ENCODE data around the gene DOCK2.
"Not testable (repeated sequence)": the region's sequence is repeated elsewhere in the genome, so short reads cannot be mapped to it uniquely, and the experiment has no call there.

DOCK2 gene

DNA sequence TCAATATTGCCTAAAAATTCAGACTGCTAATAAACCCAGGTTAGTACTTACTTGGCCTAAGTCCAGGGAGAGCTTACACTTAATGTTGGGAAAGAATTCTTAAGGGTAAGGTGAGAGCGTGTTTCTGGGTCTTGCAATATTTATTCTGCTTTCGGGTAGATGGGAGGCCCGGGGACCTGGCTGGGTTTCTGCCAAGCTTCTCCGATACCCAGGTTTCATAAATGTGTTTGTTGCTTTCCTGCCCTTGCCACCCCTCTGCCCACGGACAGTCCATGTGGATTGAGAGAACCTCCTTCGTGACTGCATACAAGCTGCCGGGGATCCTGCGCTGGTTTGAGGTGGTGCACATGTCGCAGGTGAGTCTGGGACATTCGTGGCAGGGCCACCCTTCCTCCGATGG lies 420.2 kb downstream of the DOCK2 start:
- no peak for DNase-seq (ENCODE audit: low spot score)

DNA sequence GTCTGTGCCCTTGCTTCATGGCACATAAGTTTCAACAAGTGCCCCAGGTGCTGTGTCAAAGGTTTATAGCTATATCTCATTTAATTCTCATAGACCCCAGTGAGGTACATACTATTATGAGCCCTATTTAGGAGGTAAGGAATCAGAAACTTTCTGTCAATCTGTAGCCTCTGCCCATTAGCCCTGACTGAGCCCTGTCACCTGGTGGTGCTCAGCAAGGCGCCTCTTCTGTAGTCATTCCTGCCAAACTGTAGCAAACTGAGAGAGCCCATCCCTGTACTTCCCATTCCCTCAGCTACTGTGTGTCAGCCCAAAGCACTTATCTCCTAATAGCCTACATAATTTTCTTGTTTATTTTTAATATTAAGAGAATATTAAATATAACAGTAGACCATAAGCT lies 422.1 kb downstream of the DOCK2 start:
- no peak for DNase-seq (ENCODE audit: low spot score)

DNA sequence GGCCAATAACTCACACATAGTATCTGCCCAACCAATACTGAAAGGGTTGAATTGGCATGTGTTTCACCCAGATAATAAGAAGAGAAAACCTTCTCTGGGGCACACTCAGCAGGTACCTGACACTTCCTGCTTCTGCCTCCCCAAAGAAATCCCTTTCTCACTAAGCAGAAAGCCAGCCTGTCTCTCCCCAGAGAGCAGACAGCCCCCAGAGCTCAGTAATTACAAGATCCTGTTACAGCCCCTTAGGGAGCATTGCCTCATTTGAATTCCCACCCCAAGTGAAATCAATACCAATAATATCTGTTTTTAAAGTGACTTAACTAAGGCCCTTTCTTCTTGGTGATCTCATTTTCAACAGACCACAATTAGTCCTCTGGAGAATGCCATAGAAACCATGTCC lies 430.1 kb downstream of the DOCK2 start:
- no peak for DNase-seq (ENCODE audit: low spot score)

DNA sequence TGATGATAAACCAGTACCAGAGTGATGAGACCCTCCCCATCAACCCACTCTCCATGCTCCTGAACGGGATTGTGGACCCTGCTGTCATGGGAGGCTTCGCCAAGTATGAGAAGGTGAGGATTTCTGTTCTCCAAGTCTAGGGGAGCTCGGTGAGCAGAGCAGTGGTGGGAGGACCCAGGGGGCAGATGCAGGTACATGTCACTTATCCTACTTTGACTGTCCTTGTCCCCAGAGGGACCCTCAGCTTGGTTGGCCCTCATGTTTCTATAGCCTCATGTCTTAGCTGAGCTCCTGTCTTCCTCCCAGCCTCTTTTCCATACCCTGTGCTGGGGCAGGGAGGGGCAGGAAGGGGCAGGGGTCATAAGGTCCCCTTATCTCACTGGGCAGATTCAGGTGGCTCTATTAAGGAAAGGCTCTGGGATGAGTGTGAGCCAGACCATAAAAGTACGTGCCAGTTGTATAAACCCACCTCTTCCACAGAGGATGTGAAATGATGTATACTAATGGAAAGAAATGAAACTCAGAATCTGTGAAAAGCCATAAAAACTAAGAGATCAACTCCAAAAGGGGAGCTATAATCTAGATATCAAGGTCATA lies 430.6 kb downstream of the DOCK2 start:
- DNase-seq (ENCODE audit: low spot score), result no peak

DNA sequence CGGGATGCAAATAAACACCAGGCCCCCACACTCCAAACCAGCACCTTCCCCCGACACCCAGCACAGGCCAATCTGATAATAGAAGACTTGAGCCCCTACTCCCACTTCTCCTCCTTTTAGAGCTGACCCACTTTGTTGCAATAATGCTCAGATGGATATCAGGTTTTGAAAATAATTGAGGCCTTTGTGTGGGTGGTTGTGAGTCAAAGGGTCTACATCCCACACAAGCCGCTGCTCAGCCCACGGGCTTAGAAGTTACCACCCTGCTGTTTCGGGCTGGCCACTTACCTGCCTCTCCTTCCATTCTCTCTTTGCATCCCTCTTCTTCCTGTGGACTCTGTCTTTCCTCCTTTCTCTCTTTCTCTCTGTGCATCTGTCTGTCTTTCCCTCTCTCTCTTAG lies 432.4 kb downstream of the DOCK2 start:
- no peak for DNase-seq (ENCODE audit: low spot score)

DNA sequence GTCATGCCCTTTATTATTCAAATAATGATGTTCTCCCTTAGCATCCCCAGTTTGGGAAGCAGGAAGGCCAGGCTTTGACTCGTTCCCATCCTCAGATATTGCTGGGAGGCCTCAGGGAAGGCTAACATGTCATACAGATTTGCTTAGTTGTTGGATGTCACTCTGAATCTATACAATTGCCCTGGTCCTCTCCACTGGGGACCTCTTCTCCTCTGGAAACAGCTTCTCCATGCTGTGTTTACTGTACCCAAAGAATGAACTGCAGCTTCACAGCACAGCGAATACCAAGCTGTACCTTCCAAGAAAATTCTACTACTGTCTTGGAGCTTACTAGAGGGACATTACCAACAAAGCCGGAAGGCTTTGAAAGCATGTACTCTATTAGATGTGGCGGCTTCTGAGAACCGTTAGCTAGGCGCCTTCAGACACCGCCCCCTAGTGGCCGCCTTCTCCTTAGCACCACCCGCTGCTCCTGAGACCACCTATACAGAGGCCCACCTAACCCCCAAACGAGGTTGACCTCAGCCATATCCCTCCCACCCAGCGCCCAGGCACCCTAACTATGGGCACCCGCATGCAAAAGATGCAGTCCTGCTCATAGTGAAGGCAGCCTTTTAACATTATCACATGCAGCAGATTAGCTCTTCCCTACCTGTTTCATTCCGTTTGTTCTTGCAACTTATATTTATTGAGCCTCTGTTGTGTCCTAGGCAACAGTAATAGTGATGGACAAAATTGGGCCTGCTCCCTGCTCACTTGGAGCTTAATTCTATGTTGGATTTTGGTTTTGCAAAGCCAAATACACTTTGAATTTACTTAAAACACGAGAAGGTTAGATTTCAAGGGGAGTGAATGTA lies 433.7 kb downstream of the DOCK2 start:
- peak; percentile 51 for DNase-seq (ENCODE audit: low spot score)

DNA sequence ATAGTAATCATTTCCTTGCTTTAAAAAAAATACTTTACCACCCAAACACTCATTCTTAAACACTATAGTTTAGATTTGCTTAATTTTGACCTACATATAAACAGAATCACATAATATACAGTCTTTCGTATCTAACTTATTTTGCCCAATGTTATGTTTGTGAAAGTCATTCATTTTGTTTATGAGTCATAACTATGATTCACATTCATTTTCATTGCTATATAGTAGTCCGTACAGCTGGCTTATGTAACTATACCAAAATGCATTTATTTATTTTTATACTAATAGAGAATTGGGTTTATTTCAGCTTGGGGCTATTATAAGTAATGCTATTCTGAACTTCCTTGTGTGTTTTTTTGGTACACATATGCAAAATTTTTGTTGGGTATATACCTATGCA lies 434.7 kb downstream of the DOCK2 start:
- DNase-seq (ENCODE audit: low spot score), result no peak

DNA sequence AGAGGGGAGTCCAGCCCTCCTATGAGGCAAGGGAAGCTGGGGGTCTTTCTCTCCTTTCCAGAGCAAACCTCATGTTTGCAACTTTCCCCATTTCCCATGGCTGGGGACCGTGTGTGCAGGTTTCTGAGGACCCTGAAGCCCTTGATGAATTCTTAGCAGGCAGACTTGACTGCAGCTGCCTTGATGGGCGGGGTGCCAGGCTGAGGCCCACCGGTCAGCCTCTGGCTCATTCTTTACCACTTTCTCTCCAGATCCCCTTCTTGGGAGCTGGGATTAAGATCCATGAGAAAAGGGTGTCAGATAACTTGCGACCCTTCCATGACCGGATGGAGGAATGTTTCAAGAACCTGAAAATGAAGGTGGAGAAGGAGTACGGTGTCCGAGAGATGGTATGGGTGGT lies 438.6 kb downstream of the DOCK2 start:
- DNase-seq (ENCODE audit: low spot score), result no peak

DNA sequence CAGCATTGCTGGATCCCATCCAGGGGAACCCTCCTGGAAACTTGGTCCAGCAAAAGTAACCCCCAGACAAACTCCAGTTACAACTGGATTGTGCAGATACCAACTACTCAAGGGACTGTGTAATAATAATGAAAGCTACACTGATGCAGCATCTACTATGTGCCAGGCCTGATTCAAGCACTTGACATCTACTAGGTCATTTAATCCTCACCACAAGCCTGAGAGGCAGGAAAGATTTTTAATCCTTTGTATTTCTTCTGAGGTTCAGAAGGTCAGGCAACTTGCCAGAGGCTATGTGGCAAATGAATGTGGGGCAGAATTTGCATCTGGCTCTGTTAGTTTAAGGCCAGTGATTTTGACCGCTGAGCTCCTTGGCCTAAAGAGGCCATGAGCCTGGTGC lies 439.1 kb downstream of the DOCK2 start:
- no peak for DNase-seq (ENCODE audit: low spot score)

DNA sequence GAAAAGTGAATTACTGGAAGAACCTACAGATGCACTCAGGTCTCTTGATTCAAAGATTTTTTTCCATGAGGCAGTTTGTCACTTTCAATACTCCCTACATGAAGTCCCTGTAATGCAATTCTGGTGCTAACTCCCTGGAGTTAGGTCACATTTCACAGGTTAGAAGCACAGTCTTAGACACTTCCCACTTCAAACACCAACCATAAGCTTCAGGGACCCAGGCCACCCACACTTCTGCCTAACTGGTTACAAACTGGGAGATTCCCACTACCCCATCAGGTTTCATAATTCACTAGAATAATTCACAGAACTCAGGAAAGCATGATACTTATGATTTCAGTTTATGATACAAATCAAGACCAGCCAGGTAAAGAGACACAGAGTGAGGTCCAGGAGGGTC lies 439.7 kb downstream of the DOCK2 start:
- DNase-seq (ENCODE audit: low spot score), result no peak

DNA sequence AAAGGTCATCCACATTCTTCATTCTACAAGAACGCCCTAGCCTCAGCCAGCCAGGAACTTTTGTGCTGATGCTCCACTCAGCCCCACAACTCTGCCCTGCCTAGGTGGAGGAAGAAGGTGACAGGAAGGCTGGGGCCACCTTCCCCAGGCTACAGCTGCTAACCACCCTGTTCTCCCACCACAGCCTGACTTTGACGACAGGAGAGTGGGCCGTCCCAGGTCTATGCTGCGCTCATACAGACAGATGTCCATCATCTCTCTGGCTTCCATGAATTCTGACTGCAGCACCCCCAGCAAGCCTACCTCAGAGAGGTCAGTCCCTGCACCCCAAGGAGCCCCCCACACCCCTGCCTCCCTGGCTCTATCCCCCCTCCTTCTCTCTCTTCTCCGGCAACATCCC lies 440.5 kb downstream of the DOCK2 start:
- no peak for DNase-seq (ENCODE audit: low spot score)

DNA sequence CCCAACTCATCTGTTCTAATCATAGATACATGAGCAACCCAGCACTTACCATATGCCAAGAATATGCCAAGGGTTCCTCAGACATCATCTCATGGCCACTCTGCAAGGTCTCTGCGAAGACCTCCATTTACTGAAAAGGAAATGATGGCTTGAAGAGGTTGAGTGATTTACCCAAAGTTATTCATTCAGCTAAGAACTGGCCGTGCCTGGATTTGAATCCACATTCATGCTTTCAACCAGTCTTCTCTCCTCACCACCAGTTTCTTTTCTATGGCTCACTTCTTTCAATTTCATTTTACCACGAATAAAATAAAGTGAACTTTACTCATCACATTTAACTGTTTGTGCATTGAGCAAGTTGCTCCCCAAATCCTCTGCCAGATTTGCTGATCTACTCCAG lies 441.4 kb downstream of the DOCK2 start:
- no peak for DNase-seq (ENCODE audit: low spot score)

DNA sequence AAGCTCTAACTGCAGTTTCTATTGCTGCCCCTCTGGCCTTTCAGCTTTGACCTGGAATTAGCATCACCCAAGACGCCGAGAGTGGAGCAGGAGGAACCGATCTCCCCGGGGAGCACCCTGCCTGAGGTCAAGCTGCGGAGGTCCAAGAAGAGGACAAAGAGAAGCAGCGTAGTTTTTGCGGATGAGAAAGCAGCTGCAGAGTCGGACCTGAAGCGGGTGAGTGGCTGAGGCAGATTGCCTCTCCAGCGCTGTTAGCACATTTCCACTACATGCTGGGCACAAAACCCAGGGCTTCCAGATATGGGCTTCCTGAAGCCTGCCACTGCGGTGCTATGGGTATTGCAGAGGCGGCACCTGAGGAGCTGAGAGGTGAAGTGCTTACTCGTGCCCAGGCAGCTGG lies 441.9 kb downstream of the DOCK2 start:
- DNase-seq (ENCODE audit: low spot score), result no peak

DNA sequence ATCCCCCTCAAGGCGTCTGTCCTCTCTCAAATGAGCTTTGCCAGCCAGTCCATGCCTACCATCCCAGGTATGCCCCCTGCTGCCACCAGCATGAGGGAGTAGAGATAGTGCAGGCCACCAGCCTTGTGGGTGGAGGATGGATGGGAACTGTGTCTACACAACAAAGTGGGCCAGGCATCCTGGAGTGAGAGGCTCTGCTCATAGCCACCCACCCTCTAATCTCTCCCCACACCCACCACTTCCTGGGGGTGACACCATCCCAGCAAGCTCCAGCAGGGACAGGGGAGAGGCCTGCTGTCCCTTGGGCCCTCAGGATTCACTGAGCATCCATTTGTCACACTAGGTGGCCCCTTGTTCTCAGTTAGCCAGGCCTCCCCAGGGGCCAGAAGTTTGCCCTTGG lies 443.1 kb downstream of the DOCK2 start:
- DNase-seq (ENCODE audit: low spot score), result no peak

DNA sequence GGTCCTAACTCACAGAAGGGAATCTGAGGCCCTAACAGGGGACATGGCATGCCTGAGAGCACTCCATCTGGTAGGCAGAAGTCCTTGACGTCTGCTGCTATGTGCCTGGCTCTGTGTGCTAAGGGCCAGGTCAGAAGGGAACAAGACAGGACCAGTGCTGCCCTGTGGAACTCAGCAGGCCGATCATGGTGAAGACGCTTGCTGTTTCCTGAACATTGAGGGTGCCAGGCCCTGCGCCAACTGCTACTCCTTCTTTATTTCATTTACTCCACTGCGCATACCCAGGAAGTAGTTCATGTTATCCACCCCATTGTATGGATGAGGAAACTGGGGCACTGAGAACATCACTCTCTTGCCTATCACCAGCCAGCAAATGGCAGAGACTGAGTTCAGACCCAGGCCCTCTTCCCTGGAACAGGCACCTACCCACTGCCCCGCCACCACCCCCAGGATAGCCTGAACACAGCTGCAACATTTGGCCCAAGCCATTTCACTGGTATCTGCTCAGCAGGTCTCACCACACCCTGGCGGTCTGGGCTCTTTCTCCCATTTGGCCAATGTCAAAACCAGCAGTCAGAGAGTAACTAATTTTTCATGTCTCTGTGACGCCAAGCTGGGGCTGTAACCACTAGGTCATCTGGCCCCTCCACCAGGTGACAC lies 443.8 kb downstream of the DOCK2 start:
- no peak for DNase-seq (ENCODE audit: low spot score)

DNA sequence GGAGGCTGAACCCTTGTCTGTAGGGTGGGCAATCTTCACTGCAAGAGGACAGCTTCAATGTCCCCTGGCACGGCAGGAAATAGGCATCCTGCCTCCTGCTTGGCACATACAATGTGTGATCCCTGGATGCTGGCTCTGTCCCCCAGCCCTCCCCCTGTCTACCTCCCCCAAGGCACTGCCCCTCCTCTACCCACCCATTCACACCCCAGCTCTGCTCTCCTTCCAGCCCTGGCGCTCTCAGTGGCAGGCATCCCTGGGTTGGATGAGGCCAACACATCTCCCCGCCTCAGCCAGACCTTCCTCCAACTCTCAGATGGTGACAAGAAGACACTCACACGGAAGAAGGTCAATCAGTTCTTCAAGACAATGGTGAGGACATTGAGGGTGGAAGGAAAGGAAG lies 444.5 kb downstream of the DOCK2 start:
- no peak for DNase-seq (ENCODE audit: low spot score)

DNA sequence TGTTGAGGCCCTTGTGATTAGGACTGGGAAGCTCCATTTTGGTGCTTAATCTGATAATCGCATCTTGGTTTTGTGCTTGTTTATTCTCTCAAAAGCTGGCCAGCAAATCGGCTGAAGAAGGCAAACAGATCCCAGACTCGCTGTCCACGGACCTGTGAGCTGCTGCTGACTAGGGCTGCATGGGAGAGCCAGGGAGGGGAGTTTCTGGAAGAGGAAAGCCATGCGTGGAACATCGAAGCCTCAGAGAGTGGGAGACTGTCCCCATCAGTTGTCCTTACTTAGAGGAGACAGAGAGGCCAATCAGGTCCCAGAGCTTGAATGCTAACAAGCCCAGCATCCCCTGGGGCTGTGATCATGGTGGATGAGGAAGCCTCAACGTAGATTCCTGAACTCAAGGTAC lies 445.6 kb downstream of the DOCK2 start:
- no peak for DNase-seq (ENCODE audit: low spot score)

DNA sequence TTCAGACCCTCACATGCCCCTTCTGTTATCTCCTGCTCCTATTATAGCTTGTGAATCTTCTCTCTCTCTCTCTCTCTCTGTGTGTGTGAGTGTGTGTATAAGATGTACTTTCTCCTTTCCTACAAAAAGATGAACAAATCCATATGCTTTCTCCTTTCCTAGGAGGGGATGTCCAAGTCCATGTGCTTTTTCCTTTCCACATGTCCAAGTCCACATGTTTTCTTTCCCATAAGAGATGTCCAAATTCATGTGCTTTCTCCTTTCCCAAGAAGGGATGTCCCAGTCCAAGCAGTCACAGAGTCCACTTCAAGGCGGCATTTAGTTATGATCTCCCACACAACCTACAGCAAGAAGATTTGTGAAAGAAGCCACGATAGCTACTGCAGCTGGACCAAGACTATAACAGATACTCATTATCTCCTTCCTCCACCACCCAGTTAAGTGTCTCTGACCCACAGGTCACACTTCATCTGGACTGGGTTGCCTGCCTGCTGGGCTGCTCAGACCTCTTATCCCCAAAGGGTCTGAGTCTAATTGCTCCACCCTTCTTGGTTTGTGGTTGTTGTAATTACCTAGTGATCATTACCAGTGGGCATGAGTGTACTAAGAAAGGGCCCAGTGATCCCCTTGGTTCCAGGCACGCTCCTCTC lies 450.2 kb downstream of the DOCK2 start:
- no peak for DNase-seq (ENCODE audit: low spot score)

DNA sequence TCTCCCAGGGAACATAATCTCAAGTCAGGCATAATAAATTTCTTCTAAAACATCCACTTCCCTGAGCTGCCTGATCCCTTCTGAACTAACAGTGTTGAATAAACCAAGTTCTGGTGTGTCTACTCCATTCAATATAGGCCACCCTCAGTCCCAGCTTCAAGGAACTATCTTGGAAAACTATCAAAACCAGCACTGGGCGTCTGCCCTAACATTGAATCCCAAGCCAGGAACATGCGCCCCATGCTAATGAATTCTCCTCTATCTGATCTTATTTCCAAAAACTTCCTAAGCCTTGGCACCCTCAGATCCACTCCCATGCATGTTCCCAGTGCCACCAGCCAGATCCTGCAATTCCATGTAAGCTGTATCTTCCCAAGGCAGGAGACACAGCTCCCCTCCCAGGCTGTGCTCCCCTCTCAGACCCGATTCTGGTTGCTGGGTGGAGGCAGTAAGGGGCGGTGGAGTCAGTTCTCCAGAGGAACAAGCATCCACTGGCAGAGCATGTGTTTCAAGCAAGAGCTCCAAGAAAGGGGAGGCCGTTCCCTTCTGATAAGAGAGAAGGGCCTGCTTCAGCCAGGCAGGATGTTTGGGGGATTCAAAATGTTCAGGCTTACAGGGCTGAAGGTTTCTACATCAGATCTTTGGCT lies 455.5 kb downstream of the DOCK2 start:
- no peak for DNase-seq (ENCODE audit: low spot score)

DNA sequence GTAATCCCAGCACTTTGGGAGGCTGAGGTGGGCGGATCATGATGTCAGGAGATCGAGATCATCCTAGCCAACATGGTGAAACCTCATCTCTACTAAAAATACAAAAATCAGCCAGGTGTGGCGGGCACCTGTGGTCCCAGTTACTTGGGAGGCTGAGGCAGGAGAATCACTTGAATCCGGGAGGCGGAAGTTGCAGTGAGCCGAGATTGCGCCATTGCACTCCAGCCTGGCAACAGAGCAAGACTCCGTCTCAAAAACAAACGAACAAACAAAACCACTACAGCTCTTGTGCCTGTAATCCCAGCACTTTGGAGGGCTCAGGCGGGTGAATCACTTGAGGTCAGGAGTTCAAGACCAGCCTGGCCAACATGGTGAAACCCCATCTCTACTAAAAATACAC lies 457.3 kb downstream of the DOCK2 start:
- not testable (repeated sequence) for DNase-seq (ENCODE audit: low spot score)

DNA sequence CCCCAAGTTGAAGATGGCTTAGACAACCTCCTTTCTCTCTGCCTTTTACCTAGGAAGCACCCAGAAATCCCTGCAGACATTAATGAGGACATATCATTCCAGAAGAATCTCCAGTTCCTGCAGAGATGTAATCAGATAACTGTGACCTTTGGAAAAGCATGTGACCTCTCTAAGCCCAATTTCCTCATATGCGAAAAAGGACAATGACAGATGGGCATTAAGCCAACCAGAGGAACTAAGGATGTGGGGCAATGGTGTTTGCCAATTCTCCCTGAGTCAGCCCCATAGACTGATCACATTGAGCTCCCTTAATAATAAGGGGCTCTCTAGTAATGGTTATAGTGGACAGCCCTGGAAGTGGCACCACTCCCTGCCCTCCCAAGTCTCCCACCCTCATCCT lies 458.6 kb downstream of the DOCK2 start:
- DNase-seq (ENCODE audit: low spot score), result no peak

DNA sequence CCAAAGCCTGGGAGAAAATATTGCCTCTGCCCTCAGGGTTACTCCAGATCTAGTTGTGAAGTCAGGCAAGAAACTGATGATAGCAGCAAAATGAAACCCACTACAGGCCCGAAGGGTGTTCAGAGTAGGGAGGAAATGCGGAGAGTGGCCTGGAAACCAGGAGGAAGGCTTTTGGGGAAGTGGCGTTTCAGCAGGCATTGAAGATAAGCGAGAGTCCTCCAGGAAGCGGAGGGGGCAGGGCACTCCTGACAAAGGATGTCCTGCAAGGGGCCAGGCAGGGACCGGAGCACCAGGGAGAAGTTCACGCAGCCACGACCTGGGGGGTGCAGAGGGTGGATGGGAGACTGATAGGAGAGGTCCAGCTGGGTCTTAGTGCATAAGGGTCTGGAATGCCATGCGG lies 460.9 kb downstream of the DOCK2 start:
- DNase-seq (ENCODE audit: low spot score), result no peak

Measured in COLO829 (cell line).